ENCODE data around the gene PHYH. TPM values are rescaled to one million over a fixed set of nuclear protein-coding genes. Genes with fewer than 3 reads are reported as not detected.
"Not testable (repeated sequence)": the region's sequence is repeated elsewhere in the genome, so short reads cannot be mapped to it uniquely, and the experiment has no call there.

The PHYH gene
- total RNA-seq, 2 experiments from 2014 or later, result 14.4 to 16.6 TPM

- not testable (repeated sequence) for DNase-seq, H3K27me3 Mint-ChIP-seq, H3K9me3 Mint-ChIP-seq, H3K4me1 Mint-ChIP-seq, H3K27ac Mint-ChIP-seq, H3K4me3 Mint-ChIP-seq
- H3K36me3 Mint-ChIP-seq, result peaks cover 19% of the 10 kb centered on the region
These were observed 31.1 kb upstream of the PHYH start for GRCh38 chr10:13330980-13331379.

DNA sequence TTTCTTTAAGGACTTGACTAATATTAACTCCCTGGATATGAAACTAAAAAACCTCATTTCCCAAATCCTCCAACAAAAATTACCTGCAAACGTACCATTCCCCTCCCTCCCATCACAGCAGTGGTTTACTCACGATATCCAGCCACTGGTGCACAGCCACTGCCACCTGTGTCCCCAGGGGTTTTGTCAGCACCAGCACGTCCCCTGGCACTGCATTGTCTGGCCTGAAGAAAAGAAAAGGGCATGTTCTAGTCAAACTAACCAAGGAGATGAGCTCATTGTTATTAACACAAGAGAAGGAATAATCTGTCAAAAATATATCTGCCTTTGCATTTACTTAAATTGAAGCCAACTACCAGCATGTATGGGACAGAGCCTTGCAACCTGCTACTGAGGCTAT is 29.7 kb upstream of the PHYH start:
- no peak for DNase-seq
- Mint-ChIP-seq H3K36me3 (peaks cover 28% of the 10 kb centered on the region), H3K9me3 (no peaks in the 10 kb centered on the region), H3K27me3 (no peaks in the 10 kb centered on the region), H3K4me3 (no peak overlapping the region), H3K27ac (no peak overlapping the region), H3K4me1 (no peaks in the 10 kb centered on the region)

DNA sequence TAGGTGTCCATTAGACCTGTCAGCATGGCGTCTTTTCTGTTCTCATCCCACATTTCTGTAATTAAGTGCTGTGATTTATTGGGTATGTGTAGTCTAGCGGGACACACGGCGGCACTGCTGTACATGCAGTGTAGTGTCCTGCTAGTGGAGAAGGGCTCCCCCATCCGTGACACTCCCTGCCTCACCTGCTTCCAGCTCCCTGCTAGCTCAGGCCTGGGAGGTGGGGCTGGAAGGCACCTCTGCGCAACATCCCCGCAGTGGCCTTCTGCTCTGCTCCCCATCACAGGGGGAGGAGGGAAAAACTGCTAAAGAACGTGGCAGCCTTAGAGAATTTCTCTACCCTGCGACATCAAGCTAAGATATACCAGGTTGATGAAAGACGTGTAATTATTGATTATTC is 28.7 kb upstream of the PHYH start:
- H3K9me3 Mint-ChIP-seq, result no peaks in the 10 kb centered on the region
- no peak for DNase-seq
- no peaks in the 10 kb centered on the region for H3K4me1 Mint-ChIP-seq
- peaks cover 31% of the 10 kb centered on the region for H3K36me3 Mint-ChIP-seq
- no peak overlapping the region for H3K4me3 Mint-ChIP-seq
- H3K27ac Mint-ChIP-seq, result no peak overlapping the region
- no peaks in the 10 kb centered on the region for H3K27me3 Mint-ChIP-seq

DNA sequence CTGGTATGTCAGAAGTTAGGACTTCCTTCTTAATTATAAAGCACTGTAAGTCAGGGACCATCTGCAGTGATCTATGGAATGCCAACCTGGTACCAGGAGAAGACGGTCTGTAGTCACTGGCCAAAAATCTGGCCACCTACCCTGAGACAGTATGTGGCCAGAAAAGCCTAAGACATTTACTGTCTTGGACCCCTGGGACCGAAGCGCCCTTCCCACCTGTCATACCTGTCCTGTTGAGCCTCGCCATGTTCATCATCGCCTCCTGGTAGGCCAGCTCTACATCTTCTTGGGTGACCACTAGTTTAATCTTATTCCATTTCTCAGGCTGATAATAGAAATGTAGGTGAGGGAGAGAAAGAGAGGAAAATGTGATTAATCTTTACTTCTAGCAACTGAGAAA is 28.3 kb upstream of the PHYH start:
- no peak overlapping the region for H3K27ac Mint-ChIP-seq
- peaks cover 31% of the 10 kb centered on the region for H3K36me3 Mint-ChIP-seq
- no peak overlapping the region for H3K4me3 Mint-ChIP-seq
- no peaks in the 10 kb centered on the region for H3K4me1 Mint-ChIP-seq
- no peaks in the 10 kb centered on the region for H3K9me3 Mint-ChIP-seq
- no peaks in the 10 kb centered on the region for H3K27me3 Mint-ChIP-seq
- DNase-seq, result no peak

GRCh38 chr10:13327534-13327933 is 27.7 kb upstream of the PHYH start:
- H3K4me3 Mint-ChIP-seq, result no peak overlapping the region
- no peaks in the 10 kb centered on the region for H3K9me3 Mint-ChIP-seq
- H3K36me3 Mint-ChIP-seq, result peaks cover 31% of the 10 kb centered on the region
- no peaks in the 10 kb centered on the region for H3K4me1 Mint-ChIP-seq
- no peak for DNase-seq
- no peak overlapping the region for H3K27ac Mint-ChIP-seq
- H3K27me3 Mint-ChIP-seq, result no peaks in the 10 kb centered on the region

DNA sequence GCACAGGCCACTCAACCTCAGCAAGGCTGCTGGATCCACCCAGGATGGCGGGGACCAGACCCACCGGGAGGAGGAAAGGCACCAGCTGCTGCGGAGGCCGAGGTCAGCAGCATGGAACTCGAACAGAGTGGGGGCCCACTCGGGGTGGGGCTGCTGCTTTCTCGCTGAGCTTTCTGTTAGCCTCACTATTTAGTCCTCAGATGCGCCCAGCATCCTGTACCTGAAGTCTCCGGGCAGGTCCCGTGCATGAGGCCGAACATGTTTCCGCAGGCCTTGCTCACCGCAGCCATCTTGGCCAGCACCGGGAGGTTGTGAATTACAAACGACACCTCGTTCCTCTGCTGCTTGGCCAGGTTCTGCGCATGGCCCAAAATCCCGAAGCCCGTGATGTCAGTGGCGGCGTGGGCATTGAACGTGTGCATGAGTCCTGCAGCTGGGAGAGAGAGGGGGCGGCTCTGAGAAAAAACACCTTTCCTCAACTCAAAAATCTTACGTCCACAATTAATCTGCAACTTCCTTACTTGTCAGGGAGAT is 22.8 kb upstream of the PHYH start:
- no peaks in the 10 kb centered on the region for H3K4me1 Mint-ChIP-seq
- H3K9me3 Mint-ChIP-seq, result no peaks in the 10 kb centered on the region
- no peaks in the 10 kb centered on the region for H3K27me3 Mint-ChIP-seq
- H3K27ac Mint-ChIP-seq, result no peak overlapping the region
- DNase-seq, result no peak
- no peak overlapping the region for H3K4me3 Mint-ChIP-seq
- peaks cover 24% of the 10 kb centered on the region for H3K36me3 Mint-ChIP-seq

GRCh38 chr10:13321576-13321975 is 21.7 kb upstream of the PHYH start:
- Mint-ChIP-seq H3K27ac (no peak overlapping the region), H3K36me3 (peaks cover 24% of the 10 kb centered on the region), H3K4me1 (no peaks in the 10 kb centered on the region), H3K4me3 (no peak overlapping the region), H3K27me3 (no peaks in the 10 kb centered on the region), H3K9me3 (no peaks in the 10 kb centered on the region)
- no peak for DNase-seq

DNA sequence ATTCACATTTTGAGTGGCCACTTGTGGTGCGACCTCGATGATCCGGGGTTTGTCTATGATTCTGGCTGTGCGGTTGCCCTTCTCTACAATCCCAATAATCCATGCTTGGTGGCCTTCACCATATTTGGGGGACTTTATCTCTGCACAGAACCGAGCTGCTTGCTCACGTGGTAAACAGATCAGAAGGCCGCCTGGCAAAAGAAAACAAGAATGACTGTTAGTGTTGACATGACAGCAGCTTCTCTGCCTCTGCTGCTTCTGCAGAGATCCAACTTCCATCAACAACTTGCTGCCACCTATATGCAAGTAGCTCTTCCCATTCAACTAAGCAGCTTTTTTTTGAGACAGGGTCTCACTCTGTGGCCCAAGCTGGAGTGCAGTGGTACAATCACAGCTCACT is 19.3 kb upstream of the PHYH start:
- H3K9me3 Mint-ChIP-seq, result no peaks in the 10 kb centered on the region
- no peaks in the 10 kb centered on the region for H3K27me3 Mint-ChIP-seq
- peaks cover 9% of the 10 kb centered on the region for H3K36me3 Mint-ChIP-seq
- DNase-seq, result no peak
- H3K4me1 Mint-ChIP-seq, result no peaks in the 10 kb centered on the region
- no peak overlapping the region for H3K4me3 Mint-ChIP-seq
- H3K27ac Mint-ChIP-seq, result no peak overlapping the region

- H3K4me3 Mint-ChIP-seq, result no peak overlapping the region
- H3K36me3 Mint-ChIP-seq, result peaks cover 6% of the 10 kb centered on the region
- DNase-seq, result no peak
- H3K9me3 Mint-ChIP-seq, result no peaks in the 10 kb centered on the region
- H3K4me1 Mint-ChIP-seq, result no peaks in the 10 kb centered on the region
- no peak overlapping the region for H3K27ac Mint-ChIP-seq
- H3K27me3 Mint-ChIP-seq, result no peaks in the 10 kb centered on the region
These were observed 17.6 kb upstream of the PHYH start for GRCh38 chr10:13317474-13317873.

DNA sequence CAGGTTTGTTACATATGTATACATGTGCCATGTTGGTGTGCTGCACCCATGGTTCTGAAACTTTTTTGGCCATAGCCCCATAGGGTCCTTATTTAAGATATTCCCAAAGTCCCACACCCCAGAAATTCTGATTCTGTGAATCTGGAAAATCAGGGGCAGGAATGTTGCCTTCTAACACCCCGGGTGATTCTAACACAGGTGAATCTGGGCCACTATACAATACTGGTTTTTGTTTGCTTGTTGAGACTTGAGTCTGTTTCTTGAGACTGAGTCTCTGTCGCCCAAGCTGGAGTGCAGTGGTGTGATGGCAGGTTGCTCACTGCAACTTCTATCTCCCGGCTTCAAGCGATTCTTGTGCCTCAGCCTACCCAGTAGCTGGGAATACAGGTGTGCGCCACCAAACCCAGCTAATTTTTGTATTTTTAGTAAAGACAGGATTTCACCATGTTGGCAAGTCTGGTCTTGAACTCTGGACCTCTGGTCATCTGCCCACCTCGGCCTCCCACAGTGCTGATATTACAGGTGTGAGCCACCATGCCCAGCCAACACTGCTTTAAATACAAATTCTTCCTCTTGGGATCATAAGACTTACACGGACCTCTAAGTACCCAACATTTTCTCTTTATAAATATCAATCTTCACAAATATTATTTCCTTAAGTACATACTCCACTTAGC is 16.9 kb upstream of the PHYH start:
- no peak overlapping the region for H3K4me3 Mint-ChIP-seq
- no peaks in the 10 kb centered on the region for H3K27me3 Mint-ChIP-seq
- H3K9me3 Mint-ChIP-seq, result no peaks in the 10 kb centered on the region
- no peak for DNase-seq
- peaks cover 6% of the 10 kb centered on the region for H3K36me3 Mint-ChIP-seq
- no peak overlapping the region for H3K27ac Mint-ChIP-seq
- H3K4me1 Mint-ChIP-seq, result no peaks in the 10 kb centered on the region

DNA sequence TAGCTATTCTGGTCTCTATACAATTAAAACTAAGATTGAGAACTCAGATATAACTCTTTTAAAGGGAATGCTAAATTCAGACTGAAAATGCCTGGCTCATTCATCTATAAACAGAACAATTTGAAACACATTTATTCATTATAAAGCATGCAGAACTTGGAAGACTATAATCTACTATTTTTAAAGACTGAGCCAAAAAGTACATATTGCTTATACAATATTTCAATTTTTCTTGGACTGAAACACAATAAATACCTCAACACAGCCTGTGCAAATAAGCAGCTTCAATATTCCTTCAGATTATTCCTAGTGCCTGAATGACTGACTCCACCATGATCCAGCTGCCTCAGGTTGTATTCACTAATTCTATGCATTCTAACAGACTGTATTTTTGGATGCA is 15.5 kb upstream of the PHYH start:
- DNase-seq, result no peak
- H3K27ac Mint-ChIP-seq, result no peak overlapping the region
- H3K4me1 Mint-ChIP-seq, result no peaks in the 10 kb centered on the region
- H3K4me3 Mint-ChIP-seq, result no peak overlapping the region
- H3K27me3 Mint-ChIP-seq, result no peaks in the 10 kb centered on the region
- H3K36me3 Mint-ChIP-seq, result no peaks in the 10 kb centered on the region
- no peaks in the 10 kb centered on the region for H3K9me3 Mint-ChIP-seq

- no peaks in the 10 kb centered on the region for H3K27me3 Mint-ChIP-seq
- no peaks in the 10 kb centered on the region for H3K4me1 Mint-ChIP-seq
- no peaks in the 10 kb centered on the region for H3K9me3 Mint-ChIP-seq
- H3K4me3 Mint-ChIP-seq, result no peak overlapping the region
- H3K27ac Mint-ChIP-seq, result no peak overlapping the region
- DNase-seq, result no peak
- no peaks in the 10 kb centered on the region for H3K36me3 Mint-ChIP-seq
These were observed 11.3 kb upstream of the PHYH start for GRCh38 chr10:13311177-13311575.

GRCh38 chr10:13310518-13311176 is 10.8 kb upstream of the PHYH start:
- no peak for DNase-seq
- no peak overlapping the region for H3K27ac Mint-ChIP-seq
- H3K27me3 Mint-ChIP-seq, result no peaks in the 10 kb centered on the region
- H3K9me3 Mint-ChIP-seq, result no peaks in the 10 kb centered on the region
- no peaks in the 10 kb centered on the region for H3K4me1 Mint-ChIP-seq
- no peak overlapping the region for H3K4me3 Mint-ChIP-seq
- no peaks in the 10 kb centered on the region for H3K36me3 Mint-ChIP-seq

DNA sequence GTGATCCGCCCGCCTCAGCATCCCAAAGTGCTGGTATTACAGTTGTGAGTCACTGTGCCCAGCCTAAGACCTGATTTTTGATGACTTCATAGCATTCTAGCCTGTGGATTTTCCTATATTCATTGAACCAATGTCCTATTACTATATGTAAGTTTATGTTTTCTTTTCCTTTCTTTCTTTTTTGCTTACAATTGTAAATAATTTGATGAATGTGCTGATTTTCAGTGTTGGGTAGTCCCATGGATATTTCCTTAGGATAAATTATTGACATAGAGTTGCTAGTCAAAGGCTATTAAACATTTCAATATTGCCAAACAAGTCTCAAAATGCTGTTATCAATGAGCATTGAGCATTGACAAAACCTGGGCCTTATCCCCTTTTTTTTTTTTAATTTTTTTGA is 9.9 kb upstream of the PHYH start:
- Mint-ChIP-seq H3K9me3 (no peaks in the 10 kb centered on the region), H3K27ac (no peak overlapping the region), H3K36me3 (no peaks in the 10 kb centered on the region), H3K4me1 (no peaks in the 10 kb centered on the region), H3K4me3 (no peak overlapping the region), H3K27me3 (no peaks in the 10 kb centered on the region)
- DNase-seq, result no peak

DNA sequence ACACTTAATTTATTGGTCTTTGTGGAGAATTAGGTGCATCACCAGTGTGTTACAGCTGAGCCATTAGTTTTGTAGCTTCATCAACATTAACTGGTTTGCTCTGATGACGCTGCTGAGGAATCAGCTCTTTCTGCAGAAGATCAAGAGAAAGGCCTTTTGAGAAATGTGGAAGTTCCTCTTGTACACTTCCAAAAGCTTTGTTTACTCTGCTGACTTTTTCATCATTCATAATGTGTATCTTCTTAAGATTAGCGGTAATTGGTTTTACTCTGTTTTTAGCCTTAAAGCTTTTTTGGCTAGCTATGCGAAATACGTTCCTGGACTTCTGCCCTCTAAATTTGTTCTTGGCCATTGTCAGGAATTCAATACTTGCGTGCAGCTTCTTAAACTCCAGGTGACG is 8.2 kb upstream of the PHYH start:
- Mint-ChIP-seq H3K4me1 (no peaks in the 10 kb centered on the region), H3K36me3 (no peaks in the 10 kb centered on the region), H3K27me3 (no peaks in the 10 kb centered on the region), H3K4me3 (no peak overlapping the region), H3K9me3 (no peaks in the 10 kb centered on the region), H3K27ac (no peak overlapping the region)
- DNase-seq, result no peak

DNA sequence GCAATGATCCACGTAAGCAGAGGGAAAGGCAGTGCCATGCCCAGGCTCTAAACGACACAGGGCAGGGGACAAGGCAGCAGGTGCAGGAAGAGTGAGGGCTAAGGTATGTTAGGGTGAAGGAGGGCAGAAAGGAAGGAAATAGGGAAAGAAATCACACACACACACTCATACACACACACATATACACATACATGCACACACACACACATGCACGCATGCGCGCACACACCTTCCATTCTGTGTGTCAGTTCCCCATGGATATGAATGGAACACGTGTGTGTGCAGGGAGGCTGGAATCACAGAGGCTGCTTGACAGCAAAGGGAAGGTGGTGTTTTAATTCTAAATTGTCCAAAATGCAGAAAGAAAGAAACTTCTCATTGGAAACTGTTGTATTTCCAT is 6.2 kb upstream of the PHYH start:
- Mint-ChIP-seq H3K4me3 (no peak overlapping the region), H3K36me3 (peaks cover 1% of the 10 kb centered on the region), H3K27me3 (no peaks in the 10 kb centered on the region), H3K9me3 (peaks cover 2% of the 10 kb centered on the region), H3K27ac (no peak overlapping the region), H3K4me1 (peaks cover 10% of the 10 kb centered on the region)
- no peak for DNase-seq
